CD8-positive, alpha-beta memory T cell (primary cell): ENCODE measurements around the gene CHST1. TPM values are rescaled to one million over a fixed set of nuclear protein-coding genes. Genes with fewer than 3 reads are reported as not detected.

ENCODE experiments used
- CTCF ChIA-PET: fragments of 350-600 bp; sonication (Branson Sonifier 250); formaldehyde crosslinking; loops from one replicate; lab custom pipeline; 2021; ENCODE audit warnings: antibody characterized with exemption; lab: Charles Lee
- POLR2A ChIA-PET: fragments of 350-600 bp; sonication (Branson Sonifier 250); formaldehyde crosslinking; loops from one replicate; lab custom pipeline; 2021; ENCODE audit warnings: antibody characterized with exemption; lab: Charles Lee
- DNase-seq, 5 donors: peaks; one replicate each; pipeline versions ENCODE4 v3.0.0 to v3.0.0-alpha.2; 2020 to 2022; ENCODE audit warnings: mixed read lengths in 1 of 5
- H3K27ac ChIP-seq: one replicate; pipeline ENCODE4 v1.7.0; 2013; ENCODE audit warnings: low read depth, mild to moderate bottlenecking, low read length, moderate library complexity
- H3K27me3 ChIP-seq: 2 replicates; pipeline ENCODE4 v1.7.0; 2013; ENCODE audit warnings: low read length, mild to moderate bottlenecking; ENCODE audit not compliant: insufficient read depth, poor library complexity, severe bottlenecking
- H3K36me3 ChIP-seq: 2 replicates; pipeline ENCODE4 v1.7.0; 2013; ENCODE audit warnings: mild to moderate bottlenecking, low read length, moderate library complexity; ENCODE audit not compliant: insufficient read depth
- H3K4me1 ChIP-seq: 2 replicates; pipeline ENCODE4 v1.7.0; 2013; ENCODE audit warnings: mild to moderate bottlenecking, low read length, moderate library complexity; ENCODE audit not compliant: insufficient read depth
- H3K4me3 ChIP-seq: 2 replicates; pipeline ENCODE4 v1.7.0; 2013; ENCODE audit warnings: mild to moderate bottlenecking, low read length
- H3K9me3 ChIP-seq: 2 replicates; pipeline ENCODE4 v1.7.0; 2013; ENCODE audit warnings: mild to moderate bottlenecking, low read length
- H3K27ac Mint-ChIP-seq, 8 donors: one replicate each; pipeline ENCODE4 v1.8.0; 2020 to 2021; ENCODE audit warnings: mixed read lengths in 8 of 8, mild to moderate bottlenecking in 6 of 8, inconsistent platforms in 3 of 8, moderate library complexity in 3 of 8
- H3K27me3 Mint-ChIP-seq, 2 donors: one replicate each; pipeline ENCODE4 v1.8.0; 2020 to 2021; ENCODE audit warnings: mixed read lengths in 2 of 2, mild to moderate bottlenecking in 1 of 2, moderate library complexity in 1 of 2
- H3K36me3 Mint-ChIP-seq, 3 donors: one replicate each; pipeline ENCODE4 v1.8.0; 2020 to 2021; ENCODE audit warnings: mixed read lengths in 3 of 3, inconsistent platforms in 1 of 3, mild to moderate bottlenecking in 1 of 3
- H3K4me1 Mint-ChIP-seq, 3 donors: one replicate each; pipeline ENCODE4 v1.8.0; 2020 to 2021; ENCODE audit warnings: mixed read lengths in 3 of 3, inconsistent platforms in 1 of 3, mild to moderate bottlenecking in 1 of 3
- H3K4me3 Mint-ChIP-seq, 7 donors: one replicate each; pipeline ENCODE4 v1.8.0; 2020 to 2021; ENCODE audit warnings: mixed read lengths in 7 of 7, mild to moderate bottlenecking in 6 of 7, moderate library complexity in 4 of 7, inconsistent platforms in 2 of 7
- H3K9me3 Mint-ChIP-seq, 5 donors: one replicate each; pipeline ENCODE4 v1.8.0; 2020 to 2022; ENCODE audit warnings: mixed read lengths in 5 of 5, mild to moderate bottlenecking in 3 of 5, moderate library complexity in 2 of 5, inconsistent platforms in 1 of 5
- polyA plus RNA-seq: library from polyadenylated mRNA; unstranded; fragments of 300-500 nt; fragmentation: Illumina TruSeq; gene quantifications from one replicate; pipeline ENCODE4 v1.2.3, GENCODE V29; 2021
- total RNA-seq, 2 experiments: library from RNA; stranded (reverse); gene quantifications; one replicate each; pipeline ENCODE4 v1.2.3, GENCODE V29; 2021

The CHST1 gene
- total and polyA plus RNA-seq, 3 experiments from 2014 or later = 0.80 to 0.94 TPM; not detected in 1

DNA sequence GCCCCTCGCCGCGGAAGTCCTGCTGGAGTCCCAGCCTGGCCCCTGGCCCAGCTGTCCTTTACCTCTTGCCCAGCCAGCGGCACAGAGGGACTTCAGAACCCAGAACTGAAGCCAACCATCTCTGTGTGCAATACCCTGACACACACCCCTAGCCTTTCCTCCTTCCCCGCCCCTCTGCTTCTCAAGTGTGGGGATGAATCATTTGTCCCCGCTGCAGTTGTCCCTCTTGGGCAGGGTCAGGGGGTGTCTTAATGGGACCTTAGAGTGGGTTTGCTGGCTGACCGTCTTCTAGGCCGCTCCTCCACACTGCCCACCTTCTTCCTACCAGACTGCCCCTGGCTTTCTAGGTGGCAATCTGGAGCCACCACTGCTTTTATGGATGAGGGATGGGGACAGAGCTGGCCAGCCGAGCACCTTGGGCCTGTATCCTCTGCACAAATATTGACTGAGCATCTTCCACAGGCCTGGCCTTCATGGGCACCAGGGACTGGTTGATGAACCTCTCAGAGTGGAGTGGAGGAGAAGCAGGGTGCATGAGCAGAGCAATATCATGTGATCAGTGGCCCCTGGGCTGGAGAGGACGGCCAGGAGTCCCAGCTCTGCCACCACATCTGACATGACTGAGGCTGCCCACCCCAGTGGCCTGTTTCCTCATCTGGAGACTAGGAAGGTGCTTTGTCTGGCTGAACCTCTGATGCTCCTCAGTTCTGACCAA, 668 bp upstream of the CHST1 start:
- CTCF ChIA-PET = no interaction called here
- H3K27ac Mint-ChIP-seq = peak overlapping the region in 1 of 8 donors; percentile 47
- H3K36me3 ChIP-seq = no peaks in the 10 kb centered on the region
- no peak for DNase-seq
- H3K27me3 ChIP-seq = peaks cover 42% of the 10 kb centered on the region
- POLR2A ChIA-PET = no interaction called here
- H3K27ac ChIP-seq = no peak overlapping the region
- H3K4me1 ChIP-seq = peaks cover 4% of the 10 kb centered on the region
- H3K36me3 Mint-ChIP-seq = no peaks in the 10 kb centered on the region
- no peaks in the 10 kb centered on the region for H3K9me3 ChIP-seq
- H3K4me1 Mint-ChIP-seq = peaks cover 0 to 11% (median 5%) of the 10 kb centered on the region in 3 donors
- H3K27me3 Mint-ChIP-seq = peaks cover 41 to 70% of the 10 kb centered on the region in 2 donors
- H3K4me3 Mint-ChIP-seq = peak overlapping the region; percentile 59 to 79 (median 72)
- H3K4me3 ChIP-seq = no peak overlapping the region
- H3K9me3 Mint-ChIP-seq = no peaks in the 10 kb centered on the region

GRCh38 chr11:45664376-45665205, 831 bp downstream of the CHST1 start:
- peaks cover 0 to 11% (median 5%) of the 10 kb centered on the region in 3 donors for H3K4me1 Mint-ChIP-seq
- no peaks in the 10 kb centered on the region for H3K9me3 Mint-ChIP-seq
- no peaks in the 10 kb centered on the region for H3K9me3 ChIP-seq
- POLR2A ChIA-PET = no interaction called here
- CTCF ChIA-PET = interaction anchor here (1.3 kb wide), 1 partner anchor 10 kb away, joined by 5 read pairs; no protein-coding TSS in a partner anchor
- no peak overlapping the region for H3K4me3 ChIP-seq
- DNase-seq = no peak
- no peak overlapping the region for H3K27ac ChIP-seq
- H3K36me3 Mint-ChIP-seq = no peaks in the 10 kb centered on the region
- H3K27me3 Mint-ChIP-seq = peaks cover 50 to 79% of the 10 kb centered on the region in 2 donors
- H3K27me3 ChIP-seq = peaks cover 46% of the 10 kb centered on the region
- H3K27ac Mint-ChIP-seq = no peak overlapping the region
- no peaks in the 10 kb centered on the region for H3K36me3 ChIP-seq
- H3K4me3 Mint-ChIP-seq = peak overlapping the region in 3 of 7 donors; percentile 15 to 48 (median 39)
- peaks cover 4% of the 10 kb centered on the region for H3K4me1 ChIP-seq

GRCh38 chr11:45663486-45664375, 1.7 kb downstream of the CHST1 start:
- H3K27me3 ChIP-seq = peaks cover 46% of the 10 kb centered on the region
- peaks cover 49 to 74% of the 10 kb centered on the region in 2 donors for H3K27me3 Mint-ChIP-seq
- H3K9me3 Mint-ChIP-seq = no peaks in the 10 kb centered on the region
- H3K4me1 ChIP-seq = peaks cover 4% of the 10 kb centered on the region
- peaks cover 0 to 11% (median 5%) of the 10 kb centered on the region in 3 donors for H3K4me1 Mint-ChIP-seq
- ChIA-PET POLR2A (no interaction called here), CTCF (interaction anchor here (1.0 to 1.3 kb wide), 2 partner anchors 9 kb away, joined by 5 read pairs; no protein-coding TSS in a partner anchor)
- no peak overlapping the region for H3K4me3 ChIP-seq
- no peaks in the 10 kb centered on the region for H3K36me3 ChIP-seq
- no peaks in the 10 kb centered on the region for H3K36me3 Mint-ChIP-seq
- peak overlapping the region; percentile 15 to 86 (median 50) for H3K4me3 Mint-ChIP-seq
- H3K27ac Mint-ChIP-seq = peak overlapping the region in 1 of 8 donors; percentile 29
- H3K9me3 ChIP-seq = no peaks in the 10 kb centered on the region
- H3K27ac ChIP-seq = no peak overlapping the region
- DNase-seq = no peak

GRCh38 chr11:45662665-45663485, 2.5 kb downstream of the CHST1 start:
- peaks cover 47 to 69% of the 10 kb centered on the region in 2 donors for H3K27me3 Mint-ChIP-seq
- H3K4me3 ChIP-seq = no peak overlapping the region
- H3K4me1 ChIP-seq = peaks cover 4% of the 10 kb centered on the region
- H3K27ac Mint-ChIP-seq = no peak overlapping the region
- peaks cover 0 to 11% (median 5%) of the 10 kb centered on the region in 3 donors for H3K4me1 Mint-ChIP-seq
- H3K27me3 ChIP-seq = peaks cover 45% of the 10 kb centered on the region
- H3K9me3 ChIP-seq = no peaks in the 10 kb centered on the region
- CTCF ChIA-PET = interaction anchor here (1.0 kb wide), 1 partner anchor 8 kb away, joined by 5 read pairs; no protein-coding TSS in a partner anchor
- no peak overlapping the region for H3K27ac ChIP-seq
- H3K4me3 Mint-ChIP-seq = peak overlapping the region in 5 of 7 donors; percentile 30 to 86 (median 59)
- H3K9me3 Mint-ChIP-seq = no peaks in the 10 kb centered on the region
- no peaks in the 10 kb centered on the region for H3K36me3 ChIP-seq
- POLR2A ChIA-PET = no interaction called here
- no peak for DNase-seq
- no peaks in the 10 kb centered on the region for H3K36me3 Mint-ChIP-seq

DNA sequence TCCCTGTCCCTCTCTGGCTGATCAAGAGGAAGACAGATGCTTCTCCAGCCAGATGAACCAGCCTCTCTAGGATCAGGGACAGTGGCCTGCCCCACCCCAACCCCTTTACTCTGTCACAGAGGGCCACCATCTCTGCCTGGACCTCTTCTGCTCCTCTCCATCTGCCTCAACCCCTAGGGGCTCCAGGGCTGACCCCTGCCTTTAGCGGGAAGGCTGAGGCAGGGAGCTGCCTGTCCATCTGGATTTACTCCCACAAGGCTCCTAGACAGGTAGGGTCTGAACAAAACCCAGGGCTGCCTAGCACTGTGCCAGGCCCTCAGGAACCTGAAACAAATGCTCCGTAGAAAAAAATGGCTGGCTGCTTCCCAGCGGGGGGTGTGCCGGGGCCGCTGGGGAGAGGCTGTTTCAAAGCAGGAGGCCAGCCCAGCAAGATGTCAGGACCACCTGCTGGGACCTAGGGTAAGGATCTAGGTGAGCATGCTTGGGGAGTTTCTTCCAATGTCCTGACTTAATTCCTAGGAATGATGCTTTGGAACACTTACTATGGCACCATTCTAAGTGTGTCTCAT, 3.2 kb downstream of the CHST1 start:
- POLR2A ChIA-PET = no interaction called here
- Histone ChIP-seq H3K9me3 (no peaks in the 10 kb centered on the region), H3K4me3 (no peak overlapping the region), H3K4me1 (peaks cover 4% of the 10 kb centered on the region), H3K27me3 (peaks cover 40% of the 10 kb centered on the region), H3K27ac (no peak overlapping the region), H3K36me3 (no peaks in the 10 kb centered on the region)
- Mint-ChIP-seq H3K27me3 (peaks cover 43 to 68% of the 10 kb centered on the region in 2 donors), H3K4me3 (no peak overlapping the region), H3K36me3 (no peaks in the 10 kb centered on the region), H3K9me3 (no peaks in the 10 kb centered on the region), H3K27ac (no peak overlapping the region), H3K4me1 (peaks cover 0 to 11% (median 5%) of the 10 kb centered on the region in 3 donors)
- CTCF ChIA-PET = no interaction called here
- DNase-seq = no peak

- Mint-ChIP-seq H3K27ac (no peak overlapping the region), H3K27me3 (peaks cover 40 to 67% of the 10 kb centered on the region in 2 donors), H3K4me1 (peaks cover 0 to 11% (median 5%) of the 10 kb centered on the region in 3 donors), H3K4me3 (peak overlapping the region in 1 of 7 donors; percentile 69), H3K9me3 (no peaks in the 10 kb centered on the region), H3K36me3 (no peaks in the 10 kb centered on the region)
- DNase-seq = no peak
- Histone ChIP-seq H3K36me3 (no peaks in the 10 kb centered on the region), H3K4me3 (no peak overlapping the region), H3K27me3 (peaks cover 39% of the 10 kb centered on the region), H3K4me1 (peaks cover 4% of the 10 kb centered on the region), H3K27ac (no peak overlapping the region), H3K9me3 (no peaks in the 10 kb centered on the region)
- CTCF ChIA-PET = interaction anchor here (1.3 kb wide), 1 partner anchor 24 kb away, joined by 3 read pairs; no protein-coding TSS in a partner anchor
- POLR2A ChIA-PET = no interaction called here
Observed at GRCh38 chr11:45661439-45662055, 3.9 kb downstream of the CHST1 start.
